IPS DF 6.9 (cell line): Measurements from ENCODE around the gene SELENOS.

Experiments used
- DNase-seq: peaks from one replicate; pipeline ENCODE4 v3.0.0-alpha.2; 2013; ENCODE audit warnings: low read depth, low spot score
- H3K27ac ChIP-seq: one replicate; pipeline ENCODE4 v1.5.1; 2013; ENCODE audit warnings: low read length, control low read depth
- H3K27me3 ChIP-seq: 2 replicates; pipeline ENCODE4 v1.6.1; 2013; ENCODE audit warnings: mild to moderate bottlenecking, low read length; ENCODE audit not compliant: control insufficient read depth, insufficient read depth
- H3K36me3 ChIP-seq: 2 replicates; pipeline ENCODE4 v1.6.1; 2013; ENCODE audit warnings: low read length; ENCODE audit not compliant: control insufficient read depth, insufficient read depth
- H3K4me1 ChIP-seq: 2 replicates; pipeline ENCODE4 v1.6.1; 2013; ENCODE audit warnings: low read length; ENCODE audit not compliant: control insufficient read depth, insufficient read depth
- H3K4me3 ChIP-seq: 2 replicates; pipeline ENCODE4 v1.5.1; 2013; ENCODE audit warnings: mild to moderate bottlenecking, low read length
- H3K9me3 ChIP-seq: 2 replicates; pipeline ENCODE4 v1.6.1; 2013; ENCODE audit warnings: low read length, inconsistent platforms; ENCODE audit not compliant: control insufficient read depth, insufficient read depth
- WGBS: extraction: QIAGEN DNeasy Blood & Tissue Kit; methylation state at CpG from one replicate; pipeline ENCODE4 v1.1.7; 2013; ENCODE audit warnings: mixed read lengths, missing lambda C conversion rate; ENCODE audit not compliant: insufficient read length, insufficient coverage; 5-methylcytosine and 5-hydroxymethylcytosine counted together

Gene SELENOS

GRCh38 chr15:101250341-101250831 lies 26.9 kb downstream of the SELENOS start:
- WGBS, result no CpG with 5 or more reads among the region's 6 CpGs
- H3K4me3 ChIP-seq, result peak overlapping the region; percentile 85; the same call in 1 of the 2 replicates
- no peak overlapping the region for H3K27ac ChIP-seq
- DNase-seq, result no peak
- no peaks in the 10 kb centered on the region for H3K27me3 ChIP-seq
- H3K4me1 ChIP-seq, result peaks cover 5% of the 10 kb centered on the region; the same call in 1 of the 2 replicates
- H3K36me3 ChIP-seq, result no peaks in the 10 kb centered on the region; the same call in 1 of the 2 replicates
- H3K9me3 ChIP-seq, result no peaks in the 10 kb centered on the region

- H3K9me3 ChIP-seq, result no peaks in the 10 kb centered on the region
- WGBS, result no CpG with 5 or more reads among the region's 3 CpGs
- no peaks in the 10 kb centered on the region; the same call in 1 of the 2 replicates for H3K36me3 ChIP-seq
- no peaks in the 10 kb centered on the region for H3K27me3 ChIP-seq
- H3K27ac ChIP-seq, result no peak overlapping the region
- H3K4me1 ChIP-seq, result peaks cover 9% of the 10 kb centered on the region; the same call in 1 of the 2 replicates
- H3K4me3 ChIP-seq, result no peak overlapping the region
- DNase-seq, result no peak
Measured at GRCh38 chr15:101248274-101248673, 29.0 kb downstream of the SELENOS start.

GRCh38 chr15:101246824-101247745 lies 30.2 kb downstream of the SELENOS start:
- no peak overlapping the region for H3K27ac ChIP-seq
- H3K27me3 ChIP-seq, result no peaks in the 10 kb centered on the region
- WGBS, result no CpG with 5 or more reads among the region's 10 CpGs
- H3K9me3 ChIP-seq, result no peaks in the 10 kb centered on the region
- peaks cover 12% of the 10 kb centered on the region; the same call in 1 of the 2 replicates for H3K4me1 ChIP-seq
- no peak overlapping the region for H3K4me3 ChIP-seq
- no peak for DNase-seq
- no peaks in the 10 kb centered on the region; the same call in none of the 2 replicates for H3K36me3 ChIP-seq

GRCh38 chr15:101246391-101246790 lies 30.9 kb downstream of the SELENOS start:
- Histone ChIP-seq H3K4me3 (no peak overlapping the region), H3K36me3 (no peaks in the 10 kb centered on the region; the same call in none of the 2 replicates), H3K9me3 (no peaks in the 10 kb centered on the region), H3K4me1 (peaks cover 12% of the 10 kb centered on the region; the same call in 1 of the 2 replicates), H3K27me3 (no peaks in the 10 kb centered on the region), H3K27ac (no peak overlapping the region)
- DNase-seq, result no peak
- no CpG with 5 or more reads among the region's 6 CpGs for WGBS

- Histone ChIP-seq H3K4me3 (no peak overlapping the region), H3K27ac (no peak overlapping the region)
Measured at GRCh38 chr15:101244889-101245668, 32.2 kb downstream of the SELENOS start.

GRCh38 chr15:101244036-101244781 lies 33.1 kb downstream of the SELENOS start:
- H3K4me3 ChIP-seq, result no peak overlapping the region
- no peak for DNase-seq
- H3K36me3 ChIP-seq, result no peaks in the 10 kb centered on the region; the same call in none of the 2 replicates
- no peak overlapping the region for H3K27ac ChIP-seq
- peaks cover 9% of the 10 kb centered on the region; the same call in 1 of the 2 replicates for H3K4me1 ChIP-seq
- no peaks in the 10 kb centered on the region for H3K9me3 ChIP-seq
- H3K27me3 ChIP-seq, result no peaks in the 10 kb centered on the region
- no CpG with 5 or more reads among the region's 7 CpGs for WGBS

More at GRCh38 chr15:101244889-101245668, 32.2 kb downstream of the SELENOS start:
- Histone ChIP-seq H3K36me3 (no peaks in the 10 kb centered on the region; the same call in none of the 2 replicates), H3K27me3 (no peaks in the 10 kb centered on the region), H3K9me3 (no peaks in the 10 kb centered on the region), H3K4me1 (peaks cover 10% of the 10 kb centered on the region; the same call in 1 of the 2 replicates)
- no CpG with 5 or more reads among the region's 14 CpGs for WGBS
- DNase-seq, result no peak

- Histone ChIP-seq H3K27me3 (no peaks in the 10 kb centered on the region), H3K27ac (no peak overlapping the region), H3K9me3 (no peaks in the 10 kb centered on the region), H3K36me3 (no peaks in the 10 kb centered on the region; the same call in none of the 2 replicates), H3K4me1 (peaks cover 9% of the 10 kb centered on the region; the same call in 1 of the 2 replicates), H3K4me3 (no peak overlapping the region)
- WGBS, result no CpG with 5 or more reads among the region's 9 CpGs
- DNase-seq, result no peak
Measured at GRCh38 chr15:101243420-101243819, 33.9 kb downstream of the SELENOS start.

GRCh38 chr15:101242999-101243336 lies 34.3 kb downstream of the SELENOS start:
- WGBS, result no CpG with 5 or more reads among the region's 6 CpGs
- H3K36me3 ChIP-seq, result no peaks in the 10 kb centered on the region; the same call in none of the 2 replicates
- no peaks in the 10 kb centered on the region for H3K9me3 ChIP-seq
- no peak for DNase-seq
- peaks cover 9% of the 10 kb centered on the region; the same call in 1 of the 2 replicates for H3K4me1 ChIP-seq
- no peak overlapping the region for H3K4me3 ChIP-seq
- no peaks in the 10 kb centered on the region for H3K27me3 ChIP-seq
- no peak overlapping the region for H3K27ac ChIP-seq

GRCh38 chr15:101242160-101242998 lies 34.9 kb downstream of the SELENOS start:
- Histone ChIP-seq H3K9me3 (no peaks in the 10 kb centered on the region), H3K27me3 (no peaks in the 10 kb centered on the region), H3K36me3 (no peaks in the 10 kb centered on the region; the same call in none of the 2 replicates), H3K27ac (no peak overlapping the region), H3K4me1 (peaks cover 9% of the 10 kb centered on the region; the same call in 1 of the 2 replicates), H3K4me3 (no peak overlapping the region)
- DNase-seq, result no peak
- WGBS, result no CpG with 5 or more reads among the region's 12 CpGs
